Forelimb muscle (tissue), 1 donor: Measurements from ENCODE around the gene ADGRD2. TPM values are rescaled to one million over a fixed set of nuclear protein-coding genes. Genes with fewer than 3 reads are reported as not detected.
A peak's percentile ranks its signal among the peaks of the same experiment; 100 is the strongest.
"Not testable (repeated sequence)": the region's sequence is repeated elsewhere in the genome, so short reads cannot be mapped to it uniquely, and the experiment has no call there.

Experiments
- DNase-seq: peaks from one replicate; pipeline ENCODE4 v3.0.0-alpha.2; 2013; ENCODE audit warnings: low read depth
- polyA plus RNA-seq: library from polyadenylated mRNA; unstranded; fragments of 120-200 nt; gene quantifications from one replicate; pipeline ENCODE4 v1.2.1, GENCODE V29; 2013; ENCODE audit not compliant: insufficient read length

Gene ADGRD2, protein sequence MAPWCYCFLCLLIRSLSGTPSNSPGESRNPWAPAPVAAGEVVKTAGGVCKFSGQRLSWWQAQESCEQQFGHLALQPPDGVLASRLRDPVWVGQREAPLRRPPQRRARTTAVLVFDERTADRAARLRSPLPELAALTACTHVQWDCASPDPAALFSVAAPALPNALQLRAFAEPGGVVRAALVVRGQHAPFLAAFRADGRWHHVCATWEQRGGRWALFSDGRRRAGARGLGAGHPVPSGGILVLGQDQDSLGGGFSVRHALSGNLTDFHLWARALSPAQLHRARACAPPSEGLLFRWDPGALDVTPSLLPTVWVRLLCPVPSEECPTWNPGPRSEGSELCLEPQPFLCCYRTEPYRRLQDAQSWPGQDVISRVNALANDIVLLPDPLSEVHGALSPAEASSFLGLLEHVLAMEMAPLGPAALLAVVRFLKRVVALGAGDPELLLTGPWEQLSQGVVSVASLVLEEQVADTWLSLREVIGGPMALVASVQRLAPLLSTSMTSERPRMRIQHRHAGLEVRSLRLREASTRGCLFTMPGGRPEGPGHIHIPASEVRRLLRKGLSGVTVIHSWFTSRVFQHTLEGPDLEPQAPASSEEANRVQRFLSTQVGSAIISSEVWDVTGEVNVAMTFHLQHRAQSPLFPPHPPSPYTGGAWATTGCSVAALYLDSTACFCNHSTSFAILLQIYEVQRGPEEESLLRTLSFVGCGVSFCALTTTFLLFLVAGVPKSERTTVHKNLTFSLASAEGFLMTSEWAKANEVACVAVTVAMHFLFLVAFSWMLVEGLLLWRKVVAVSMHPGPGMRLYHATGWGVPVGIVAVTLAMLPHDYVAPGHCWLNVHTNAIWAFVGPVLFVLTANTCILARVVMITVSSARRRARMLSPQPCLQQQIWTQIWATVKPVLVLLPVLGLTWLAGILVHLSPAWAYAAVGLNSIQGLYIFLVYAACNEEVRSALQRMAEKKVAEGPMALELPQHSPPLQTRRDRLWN
- 0.08 TPM for polyA plus RNA-seq

- no peak for DNase-seq
Measured at GRCh38 chr9:124450241-124450924, at the start of gene ADGRD2. TSS of gene ADGRD2 (plus strand) at chr9:124450451. CDS start at chr9:124451667, 1,216 bp downstream.

DNA sequence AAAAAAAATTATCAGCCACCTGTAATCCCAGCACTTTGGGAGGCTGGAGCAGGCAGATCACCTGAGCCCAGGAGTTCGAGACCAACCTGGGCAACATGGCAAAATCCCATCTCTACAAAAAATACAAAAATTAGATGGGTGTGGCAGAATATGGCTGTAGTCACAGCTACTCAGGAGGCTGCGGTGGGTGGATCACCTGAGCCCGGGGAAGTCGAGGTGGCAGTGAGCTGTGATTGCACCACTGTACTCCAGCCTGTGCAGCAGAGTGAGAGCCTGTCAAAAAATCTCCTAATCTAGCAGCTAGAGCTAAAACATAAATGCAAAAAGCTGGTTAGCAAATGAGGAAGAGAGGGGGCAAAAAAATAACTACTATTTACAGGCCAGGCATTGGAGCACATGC, 47.0 kb upstream of the ADGRD2 start:
- DNase-seq = no peak

DNA sequence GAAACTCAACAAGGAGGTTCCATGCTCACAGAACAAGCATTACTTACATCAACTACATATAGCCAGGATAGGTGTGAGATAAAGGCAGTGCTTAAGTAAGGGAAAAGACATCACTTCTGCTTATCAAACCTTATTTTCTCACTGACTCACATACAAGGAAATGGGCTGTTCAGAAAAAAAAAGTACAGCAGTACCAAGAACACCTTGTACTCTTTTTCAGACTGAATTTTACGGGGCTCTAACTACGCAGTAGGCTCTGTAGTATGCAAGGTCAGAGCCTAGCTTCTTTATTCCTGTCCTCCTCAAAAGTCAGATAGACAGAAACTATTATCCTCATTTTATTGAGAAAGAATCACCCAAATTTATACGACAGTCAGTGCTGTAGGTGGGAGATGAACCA, 40.8 kb upstream of the ADGRD2 start:
- DNase-seq = no peak

DNA sequence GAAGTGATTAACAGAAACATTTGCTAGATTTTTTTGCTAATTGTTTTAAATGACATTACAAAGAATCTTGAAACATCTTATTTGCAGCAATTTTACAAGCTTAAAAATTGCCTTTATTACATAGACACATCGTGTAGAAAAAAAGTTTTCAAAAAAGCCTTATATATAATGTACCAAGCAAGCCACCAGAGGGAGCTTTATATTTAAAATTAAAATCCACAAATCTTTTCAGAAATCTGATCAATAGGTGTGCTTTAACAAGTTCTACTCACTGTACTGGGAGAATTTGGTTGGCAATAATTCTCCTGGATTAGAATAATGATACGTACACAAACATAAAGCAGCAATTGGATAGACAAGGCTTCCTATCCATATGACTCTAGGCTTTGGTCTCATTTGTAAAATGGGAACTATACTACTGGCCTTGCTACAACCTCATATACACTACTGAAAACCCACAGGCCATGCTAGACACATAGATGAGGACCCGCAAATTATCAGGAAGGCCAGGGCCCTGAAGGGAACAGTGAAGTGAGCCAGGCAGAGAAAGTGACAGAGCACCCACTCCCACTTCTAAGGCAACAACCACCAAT, 39.8 kb upstream of the ADGRD2 start:
- no peak for DNase-seq

- DNase-seq = no peak
Measured at GRCh38 chr9:124411514-124412227, 38.6 kb upstream of the ADGRD2 start.

DNA sequence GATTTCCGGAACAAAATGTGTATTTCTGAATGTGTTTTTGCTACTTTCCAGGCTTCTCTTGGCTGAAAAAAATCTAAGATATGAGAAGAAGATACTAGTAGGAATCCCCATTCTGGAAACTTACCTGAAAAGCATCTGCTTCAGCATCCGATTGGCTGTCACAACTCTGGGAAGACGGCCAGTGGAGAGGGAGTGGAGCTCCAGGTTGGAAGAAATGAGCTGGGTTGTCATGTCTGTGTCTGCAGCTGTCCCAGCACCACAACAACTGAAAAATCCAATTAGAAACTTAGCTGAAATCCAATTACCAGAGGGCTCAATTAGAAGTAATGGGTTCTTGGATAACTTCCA, 38.0 kb upstream of the ADGRD2 start:
- no peak for DNase-seq

DNA sequence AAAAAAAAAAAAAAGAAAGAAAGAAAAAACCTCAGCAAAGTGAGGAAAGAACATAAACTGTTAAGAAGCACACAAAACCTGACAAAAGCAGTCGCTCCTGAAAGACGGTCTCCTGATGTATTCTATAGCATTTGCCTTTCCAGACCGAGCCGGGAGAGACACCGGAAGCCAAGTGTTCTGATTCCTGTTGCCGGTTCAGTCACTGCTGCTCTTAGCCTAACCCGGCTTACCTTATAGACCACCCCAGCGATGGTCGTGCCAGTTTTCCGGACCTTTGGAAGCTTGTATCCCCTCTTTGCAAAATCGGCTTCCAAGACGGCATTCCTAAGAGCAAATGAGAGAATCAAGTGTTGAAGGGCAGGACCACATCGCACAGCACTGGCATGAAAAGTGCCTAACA, 35.6 kb upstream of the ADGRD2 start:
- no peak for DNase-seq

- DNase-seq = peak; percentile 70
Measured at GRCh38 chr9:124415102-124415851, 35.0 kb upstream of the ADGRD2 start, which contains the start of gene PSMB7. TSS of gene PSMB7 (minus strand) at chr9:124415442. CDS start at chr9:124415425, 17 bp downstream.

- DNase-seq = no peak
Measured at GRCh38 chr9:124415852-124416484, 34.3 kb upstream of the ADGRD2 start.

DNA sequence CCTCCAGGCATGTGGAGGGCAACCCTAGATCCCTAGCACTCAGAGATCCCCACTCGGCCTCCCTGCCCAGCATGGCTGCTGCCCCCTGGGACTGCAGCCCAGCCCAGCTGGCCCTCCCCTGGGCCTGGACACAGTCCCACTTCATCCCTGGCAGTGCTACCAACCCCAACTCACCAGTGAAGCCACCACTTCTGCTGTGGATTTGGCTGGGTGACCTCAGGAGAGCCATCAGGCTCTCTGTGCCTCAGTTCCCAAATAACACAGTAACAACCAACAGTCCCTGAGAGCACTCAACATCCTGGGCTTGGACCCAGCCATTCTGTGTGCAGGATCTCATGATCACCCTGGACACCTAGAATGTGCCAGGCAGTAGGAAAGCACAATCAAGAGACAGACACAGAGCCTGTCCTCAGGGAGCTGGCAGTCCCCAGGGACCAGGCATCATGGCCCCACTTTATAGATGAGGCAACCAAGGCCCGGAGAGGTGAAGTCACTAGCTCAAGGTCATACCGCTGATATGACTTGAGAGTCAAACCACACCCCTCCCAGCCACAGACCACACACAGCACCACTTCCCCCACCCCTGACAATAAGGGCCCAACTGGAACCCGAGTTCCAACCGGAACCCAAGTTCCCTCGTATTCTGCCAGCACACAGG, 30.3 kb upstream of the ADGRD2 start:
- no peak for DNase-seq

GRCh38 chr9:124420991-124421543, 29.2 kb upstream of the ADGRD2 start:
- no peak for DNase-seq

GRCh38 chr9:124423155-124423554, 27.1 kb upstream of the ADGRD2 start:
- no peak for DNase-seq

- DNase-seq = no peak
Measured at GRCh38 chr9:124423591-124423990, 26.7 kb upstream of the ADGRD2 start.

GRCh38 chr9:124425733-124426132, 24.5 kb upstream of the ADGRD2 start:
- not testable (repeated sequence) for DNase-seq

- DNase-seq = no peak
Measured at GRCh38 chr9:124426361-124426760, 23.9 kb upstream of the ADGRD2 start.

- no peak for DNase-seq
Measured at GRCh38 chr9:124427281-124427680, 23.0 kb upstream of the ADGRD2 start.

DNA sequence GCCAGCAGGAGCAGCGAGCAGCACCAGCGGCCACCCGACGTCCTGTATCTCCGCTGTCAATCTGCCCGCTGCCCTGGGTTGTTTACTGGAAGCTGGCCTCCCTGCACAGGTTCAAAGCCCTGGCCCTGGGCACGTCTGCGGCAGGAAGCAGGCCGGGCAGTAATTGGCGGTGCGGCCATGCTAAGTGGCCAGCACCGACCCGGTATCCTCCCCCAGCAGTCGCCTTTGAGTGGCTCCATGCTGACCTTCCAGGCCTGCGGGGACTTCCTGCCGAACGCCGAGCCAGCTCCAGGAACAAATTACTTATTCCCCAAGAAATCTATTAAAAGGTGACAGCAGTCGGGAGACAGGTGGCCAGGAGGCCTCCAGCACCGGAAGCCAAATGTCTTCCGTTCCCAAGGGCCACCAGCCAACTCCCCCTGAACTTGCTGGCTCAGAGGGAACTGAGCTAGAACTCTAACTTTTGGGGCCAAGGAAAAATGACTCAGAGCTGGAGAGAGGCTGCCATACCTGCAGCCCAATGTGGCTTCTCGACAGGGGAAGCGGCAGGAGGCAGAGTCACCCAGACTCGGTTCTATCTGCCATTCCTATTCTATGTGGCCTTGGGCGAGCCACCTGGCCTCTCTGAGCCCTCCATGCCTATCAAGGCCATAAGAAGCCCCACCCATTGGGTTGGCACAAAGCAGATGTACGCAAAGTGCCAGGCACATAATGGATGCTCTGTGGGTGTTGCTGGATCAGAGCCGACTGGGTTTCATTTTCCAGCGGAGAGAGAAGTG, 21.3 kb upstream of the ADGRD2 start:
- no peak for DNase-seq

DNA sequence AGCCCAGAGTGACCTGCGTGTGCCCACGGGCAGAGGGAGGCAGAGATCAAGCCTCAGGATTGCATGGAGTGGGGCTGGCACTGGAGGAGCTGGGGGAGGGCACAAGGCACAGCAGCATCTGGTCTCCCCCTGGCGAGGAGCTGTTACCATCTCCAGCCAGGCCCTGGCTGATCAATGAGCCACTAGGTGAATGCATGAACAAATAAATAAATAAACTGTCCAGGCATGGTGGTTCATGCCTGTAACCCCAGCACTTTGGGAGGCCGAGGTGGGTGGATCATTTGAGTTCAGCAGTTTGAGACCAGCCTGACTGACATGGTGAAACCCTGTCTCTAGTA, 20.8 kb upstream of the ADGRD2 start:
- no peak for DNase-seq
